Effector CD4-positive, alpha-beta T cell (primary cell): Measurements from ENCODE around the gene TTC33.

Experiments
- DNase-seq: peaks from one replicate; pipeline ENCODE4 v3.0.0-alpha.2; 2020

TTC33 gene

GRCh38 chr5:40503439-40503838 lies 252.3 kb downstream of the TTC33 start:
- DNase-seq, result no peak

- no peak for DNase-seq
Observed at GRCh38 chr5:40502736-40503135, 253.0 kb downstream of the TTC33 start.

- no peak for DNase-seq
Observed at GRCh38 chr5:40501711-40502444, 253.9 kb downstream of the TTC33 start.

- no peak for DNase-seq
Observed at GRCh38 chr5:40499518-40500273, 256.1 kb downstream of the TTC33 start.

GRCh38 chr5:40499007-40499406 lies 256.8 kb downstream of the TTC33 start:
- no peak for DNase-seq

- no peak for DNase-seq
Observed at GRCh38 chr5:40497573-40497972, 258.2 kb downstream of the TTC33 start.

GRCh38 chr5:40495237-40495635 lies 260.5 kb downstream of the TTC33 start:
- no peak for DNase-seq

GRCh38 chr5:40494631-40495236 lies 261.0 kb downstream of the TTC33 start:
- no peak for DNase-seq

GRCh38 chr5:40492056-40492455 lies 263.7 kb downstream of the TTC33 start:
- DNase-seq, result no peak

GRCh38 chr5:40491644-40492043 lies 264.1 kb downstream of the TTC33 start:
- no peak for DNase-seq

- DNase-seq, result no peak
Observed at GRCh38 chr5:40490464-40491111, 265.2 kb downstream of the TTC33 start.

GRCh38 chr5:40489421-40489820 lies 266.3 kb downstream of the TTC33 start:
- DNase-seq, result no peak

- peak; percentile 46 for DNase-seq
Observed at GRCh38 chr5:40486437-40487275, 269.1 kb downstream of the TTC33 start.

GRCh38 chr5:40485021-40485998 lies 270.5 kb downstream of the TTC33 start:
- no peak for DNase-seq

- DNase-seq, result no peak
Observed at GRCh38 chr5:40484495-40484894, 271.3 kb downstream of the TTC33 start.

GRCh38 chr5:40483316-40483715 lies 272.4 kb downstream of the TTC33 start:
- no peak for DNase-seq

- no peak for DNase-seq
Observed at GRCh38 chr5:40481241-40481640, 274.5 kb downstream of the TTC33 start.

- no peak for DNase-seq
Observed at GRCh38 chr5:40480392-40480791, 275.4 kb downstream of the TTC33 start.

GRCh38 chr5:40479939-40480338 lies 275.8 kb downstream of the TTC33 start:
- no peak for DNase-seq

GRCh38 chr5:40478766-40479165 lies 277.0 kb downstream of the TTC33 start:
- DNase-seq, result no peak
